OCI-LY1 (cell line): ENCODE measurements around the gene ZNF862.

Experiments used
- CTCF ChIP-seq: fragments of 200-600 bp; sonication (generic), shearing (Covaris generic); IDR thresholded peaks from 2 replicates; pipeline ENCODE4 v1.5.1; 2017; ENCODE audit warnings: mild to moderate bottlenecking, antibody characterized with exemption, low read length, moderate library complexity, mixed read lengths
- EZH2 ChIP-seq: fragments of 200-600 bp; sonication (generic), shearing (Covaris generic); IDR thresholded peaks from 2 replicates; pipeline ENCODE4 v1.8.0; 2017; ENCODE audit warnings: borderline replicate concordance, mixed run types, mild to moderate bottlenecking, antibody characterized with exemption, low read length, moderate library complexity, mixed read lengths

DNA sequence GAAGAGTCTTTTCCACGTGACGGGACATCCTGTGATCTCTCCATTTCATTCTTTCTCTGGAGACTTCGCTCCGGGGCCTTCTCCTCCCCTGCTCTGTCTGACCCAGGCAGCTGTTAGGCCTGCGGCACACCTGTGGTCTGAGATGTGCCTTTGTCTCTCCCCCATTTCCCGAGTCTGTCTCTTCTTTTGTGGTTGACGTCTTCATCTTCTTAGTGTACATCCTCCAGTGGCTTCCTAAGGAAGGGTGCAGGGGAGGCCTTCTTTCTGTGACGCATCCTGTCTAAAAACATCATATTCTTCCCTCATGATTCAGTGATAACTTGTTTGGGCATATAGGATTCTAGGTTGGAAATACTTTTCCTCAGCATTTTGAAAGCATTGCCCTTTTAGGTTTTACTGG is 18.4 kb downstream of the ZNF862 start:
- TF ChIP-seq CTCF (no peak), EZH2 (no peak)
